ENCODE measurements around the gene EIF3I.

GRCh38 chr1:32192220-32192948 lies 29.8 kb upstream of the EIF3I start:
- TF ChIP-seq CTCF (IDR thresholded peaks at IDR 0.05) (no peak), JUNB (IDR thresholded peaks at IDR 0.05) (no peak), PBX3 (IDR thresholded peaks at IDR 0.05) (no peak), E2F6 (IDR thresholded peaks at IDR 0.05; ENCODE audit: borderline replicate concordance, low read depth) (no peak), BHLHE40 (IDR thresholded peaks at IDR 0.05; ENCODE audit: low read depth, low read length) (no peak)

Measured in A549 (cell line).